ENCODE results near the gene RSPH9. TPM values are rescaled to one million over a fixed set of nuclear protein-coding genes. Genes with fewer than 3 reads are reported as not detected.

Gene RSPH9
- total RNA-seq, 4 donors from 2014 or later, result 0.17 to 0.34 TPM; not detected in 2

DNA sequence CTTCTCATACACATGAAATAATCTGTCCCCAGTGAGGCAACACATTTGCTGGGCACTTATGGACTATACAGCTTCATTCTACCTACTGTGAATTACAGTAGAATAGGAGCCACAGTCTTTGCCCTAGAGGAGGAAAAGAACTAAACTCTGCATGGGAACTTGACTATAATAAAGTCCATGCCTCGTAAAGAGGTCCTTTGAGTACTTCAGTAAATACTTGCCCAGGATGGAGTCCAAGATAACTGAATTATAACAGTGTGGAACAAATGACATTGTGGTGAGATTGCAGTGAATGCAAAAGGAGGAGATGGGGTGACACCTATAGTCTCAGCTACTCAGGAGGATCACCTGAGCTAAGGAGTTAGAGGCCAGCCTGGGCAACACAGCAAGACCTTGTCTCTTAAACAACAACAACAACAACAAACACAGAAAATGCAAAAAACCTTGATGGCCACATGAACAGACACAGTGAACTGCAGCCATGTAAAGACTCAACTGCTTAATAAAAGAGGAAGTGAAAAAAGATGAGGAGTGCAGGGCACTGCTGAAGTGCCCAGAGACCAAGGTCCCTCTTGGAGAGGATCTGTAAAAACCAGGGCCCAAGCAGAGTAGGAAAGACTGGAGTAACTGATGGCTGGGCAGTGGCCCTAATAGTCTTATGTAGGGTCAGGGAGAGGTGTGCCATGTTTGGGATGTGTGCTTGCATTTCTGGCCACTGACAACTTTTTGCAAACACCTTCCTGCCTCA lies 39.0 kb downstream of the RSPH9 start:
- Histone ChIP-seq H3K9me3 (no peaks in the 10 kb centered on the region), H3K36me3 (peaks cover 11 to 37% (median 30%) of the 10 kb centered on the region in 4 donors), H3K27me3 (no peaks in the 10 kb centered on the region), H3K27ac (replicated peaks in 1 of 4) (no peak overlapping the region), H3K4me1 (peaks cover 33 to 51% (median 38%) of the 10 kb centered on the region in 4 donors), H3K4me3 (no peak overlapping the region)
- WGBS, result 89% methylated on average over 1 of the region's 1 CpG
- TF ChIP-seq POLR2A (IDR thresholded peaks at IDR 0.05; ENCODE audit: low read depth), result no peak
- no peak for TF ChIP-seq EP300 (IDR thresholded peaks at IDR 0.05)
- TF ChIP-seq POLR2AphosphoS5 (IDR thresholded peaks at IDR 0.05), result no peak
- TF ChIP-seq, protein P1, sequence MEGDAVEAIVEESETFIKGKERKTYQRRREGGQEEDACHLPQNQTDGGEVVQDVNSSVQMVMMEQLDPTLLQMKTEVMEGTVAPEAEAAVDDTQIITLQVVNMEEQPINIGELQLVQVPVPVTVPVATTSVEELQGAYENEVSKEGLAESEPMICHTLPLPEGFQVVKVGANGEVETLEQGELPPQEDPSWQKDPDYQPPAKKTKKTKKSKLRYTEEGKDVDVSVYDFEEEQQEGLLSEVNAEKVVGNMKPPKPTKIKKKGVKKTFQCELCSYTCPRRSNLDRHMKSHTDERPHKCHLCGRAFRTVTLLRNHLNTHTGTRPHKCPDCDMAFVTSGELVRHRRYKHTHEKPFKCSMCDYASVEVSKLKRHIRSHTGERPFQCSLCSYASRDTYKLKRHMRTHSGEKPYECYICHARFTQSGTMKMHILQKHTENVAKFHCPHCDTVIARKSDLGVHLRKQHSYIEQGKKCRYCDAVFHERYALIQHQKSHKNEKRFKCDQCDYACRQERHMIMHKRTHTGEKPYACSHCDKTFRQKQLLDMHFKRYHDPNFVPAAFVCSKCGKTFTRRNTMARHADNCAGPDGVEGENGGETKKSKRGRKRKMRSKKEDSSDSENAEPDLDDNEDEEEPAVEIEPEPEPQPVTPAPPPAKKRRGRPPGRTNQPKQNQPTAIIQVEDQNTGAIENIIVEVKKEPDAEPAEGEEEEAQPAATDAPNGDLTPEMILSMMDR (IDR thresholded peaks at IDR 0.05), result no peak
- intact Hi-C loops (cut with DNase I), result no loop called here
- no peak for DNase-seq (ENCODE audit: extremely low spot score)

DNA sequence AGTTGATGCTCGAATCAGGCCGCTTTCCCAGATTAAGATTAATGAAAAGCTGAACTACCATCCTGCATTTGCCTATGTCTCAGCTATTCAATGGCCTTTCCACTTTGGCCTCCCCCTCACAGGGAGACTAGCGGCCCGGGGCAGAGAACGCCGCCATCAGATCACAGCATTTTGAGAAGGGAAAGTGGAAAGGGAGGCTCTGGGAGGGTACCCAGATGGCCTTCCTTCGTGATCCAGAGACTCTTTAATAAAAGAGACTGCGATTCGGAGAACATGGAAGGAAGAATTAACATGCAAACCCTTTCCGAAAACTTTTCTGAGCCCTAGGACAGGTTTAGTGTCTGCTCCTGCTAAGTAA lies 42.2 kb downstream of the RSPH9 start:
- TF ChIP-seq, protein P1 (IDR thresholded peaks at IDR 0.05), result no peak
- TF ChIP-seq POLR2AphosphoS5 (IDR thresholded peaks at IDR 0.05) (no peak), POLR2A (IDR thresholded peaks at IDR 0.05; ENCODE audit: low read depth) (no peak), EP300 (IDR thresholded peaks at IDR 0.05) (no peak)
- Histone ChIP-seq H3K4me1 (peaks cover 30 to 51% (median 35%) of the 10 kb centered on the region in 4 donors), H3K36me3 (peaks cover 0 to 5% (median 2%) of the 10 kb centered on the region in 4 donors), H3K9me3 (no peaks in the 10 kb centered on the region), H3K27ac (replicated peaks in 1 of 4) (peak overlapping the region; percentile 66 to 82 (median 76)), H3K27me3 (no peaks in the 10 kb centered on the region), H3K4me3 (peak overlapping the region; percentile 81 to 94 (median 89))
- intact Hi-C loops (cut with DNase I), result no loop called here
- WGBS, result 5% methylated on average over 10 of the region's 10 CpGs
- DNase-seq (ENCODE audit: extremely low spot score), result no peak

DNA sequence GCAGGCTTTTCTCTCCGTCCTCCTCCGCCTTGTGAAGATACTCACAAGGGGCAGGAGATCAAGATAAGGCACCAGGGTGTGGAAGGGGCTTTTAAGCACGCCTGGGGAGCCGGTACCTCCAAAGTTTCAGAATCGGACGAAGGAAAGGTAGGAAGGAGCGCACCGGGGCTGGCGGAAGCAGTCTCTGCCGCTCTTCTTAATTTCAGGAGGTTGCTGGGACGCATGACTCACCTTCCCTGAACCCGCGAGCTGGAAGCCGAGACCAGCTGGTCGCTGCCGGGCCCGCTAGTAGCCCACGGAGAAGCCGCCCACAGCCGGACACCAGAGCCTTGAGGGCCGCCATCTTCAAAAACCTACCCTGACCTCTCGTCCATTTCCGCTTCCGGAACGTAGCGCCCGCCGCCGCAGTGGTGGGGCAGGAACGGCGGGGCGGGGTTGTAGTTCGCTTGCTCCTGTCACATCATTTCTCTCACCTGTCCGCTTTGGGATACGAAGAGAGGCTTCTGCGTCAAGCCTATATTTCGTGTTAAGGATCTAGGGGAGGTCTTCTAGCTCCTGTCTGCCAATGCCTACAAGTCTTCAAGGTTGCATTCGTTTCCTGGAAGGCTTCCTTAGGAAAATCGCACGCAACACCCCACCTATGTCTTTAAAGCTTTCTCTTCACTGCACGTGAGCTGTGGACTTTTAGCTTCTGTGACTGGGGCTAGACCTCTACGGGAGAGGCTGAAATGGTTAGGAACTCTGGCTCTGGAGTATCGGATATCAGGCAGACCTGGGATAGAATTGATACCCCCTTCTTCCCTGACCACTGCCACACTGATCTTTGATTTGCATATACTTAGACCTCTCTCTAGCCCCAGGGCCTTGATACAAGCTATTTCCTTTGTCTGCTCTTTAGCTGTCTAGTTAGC lies 42.9 kb downstream of the RSPH9 start, which contains the start of gene MRPS18A:
TSS of gene MRPS18A (minus strand) at position 355 of the 911 bp plus-strand sequence. CDS start at position 343, 12 bp downstream.
- TF ChIP-seq EP300 (IDR thresholded peaks at IDR 0.05) (no peak), POLR2AphosphoS5 (IDR thresholded peaks at IDR 0.05) (peak; percentile 89), POLR2A (IDR thresholded peaks at IDR 0.05; ENCODE audit: low read depth) (peak; percentile 10)
- TF ChIP-seq, protein P1 (IDR thresholded peaks at IDR 0.05), result no peak
- peaks cover 0 to under 1% (median 0%) of the 10 kb centered on the region in 4 donors for H3K36me3 ChIP-seq
- H3K4me3 ChIP-seq, result peak within 1 kb of the TSS; percentile 81 to 94 (median 89)
- H3K27me3 ChIP-seq, result no peaks in the 10 kb centered on the region
- DNase-seq (ENCODE audit: extremely low spot score), result peak; percentile 94
- no peaks in the 10 kb centered on the region for H3K9me3 ChIP-seq
- peak within 1 kb of the TSS; percentile 66 to 82 (median 76) for H3K27ac ChIP-seq (replicated peaks in 1 of 4)
- H3K4me1 ChIP-seq, result peaks cover 23 to 51% (median 35%) of the 10 kb centered on the region in 4 donors
- intact Hi-C loops (cut with DNase I), result no loop called here
- 3% methylated on average over 34 of the region's 43 CpGs for WGBS

DNA sequence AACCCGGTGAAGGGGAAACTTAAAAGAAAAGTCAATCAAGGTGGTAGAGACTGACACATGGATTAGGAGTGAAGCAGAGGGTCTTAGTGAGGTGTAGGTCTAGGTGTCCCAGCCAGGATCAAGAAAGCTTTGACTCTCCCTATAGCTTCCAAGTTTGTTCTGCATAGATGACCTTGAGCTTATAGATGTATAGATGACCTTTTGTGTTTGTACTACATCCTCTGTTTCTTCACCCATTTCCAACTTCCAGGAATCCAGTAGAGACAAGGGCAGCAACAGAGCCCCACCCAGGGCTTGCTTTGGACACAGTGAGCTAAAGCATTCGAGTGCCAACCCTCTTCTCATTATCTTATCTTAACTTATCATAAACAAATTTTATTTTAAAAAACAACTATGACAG lies 44.6 kb downstream of the RSPH9 start:
- intact Hi-C loops (cut with DNase I), result no loop called here
- Histone ChIP-seq H3K9me3 (no peaks in the 10 kb centered on the region), H3K4me3 (no peak overlapping the region), H3K27me3 (no peaks in the 10 kb centered on the region), H3K36me3 (no peaks in the 10 kb centered on the region), H3K27ac (replicated peaks in 1 of 4) (no peak overlapping the region), H3K4me1 (peaks cover 17 to 33% (median 27%) of the 10 kb centered on the region in 4 donors)
- DNase-seq (ENCODE audit: extremely low spot score), result no peak
- WGBS, result 81% methylated on average over 2 of the region's 2 CpGs
- TF ChIP-seq POLR2A (IDR thresholded peaks at IDR 0.05; ENCODE audit: low read depth) (no peak), POLR2AphosphoS5 (IDR thresholded peaks at IDR 0.05) (no peak), EP300 (IDR thresholded peaks at IDR 0.05) (no peak)
- TF ChIP-seq, protein P1 (IDR thresholded peaks at IDR 0.05), result no peak

Data from esophagus muscularis mucosa (tissue), 4 donors.